A549 (cell line): ENCODE data around the gene NELFCD. TPM values are rescaled to one million over a fixed set of nuclear protein-coding genes. Genes with fewer than 3 reads are reported as not detected.

Experiments
- ATAC-seq, 2 experiments: fragments of 200-7000 bp in 1 of 2; fragments of >200 bp in 1 of 2; cut with Nextera tagmentation in 1 of 2; cut with Tn5 transposase in 1 of 2; 3 replicates each; pipeline versions ENCODE4 v1.8.0 to v1.9.1; 2018 to 2020; ENCODE audit warnings: mild to moderate bottlenecking in 1 of 2, moderate library complexity in 1 of 2
- CTCF ChIA-PET: fragments of 300-600 bp; sonication (Branson Sonifier 250); formaldehyde crosslinking; extraction: SDS; loops from one replicate; lab custom pipeline; 2021; ENCODE audit warnings: antibody characterized with exemption, inconsistent platforms; lab: Yijun Ruan, JAX
- POLR2A ChIA-PET: fragments of 350-600 bp; formaldehyde crosslinking; extraction: SDS; loops from one replicate; lab custom pipeline; 2021; ENCODE audit warnings: antibody characterized with exemption, inconsistent platforms; lab: Yijun Ruan, JAX
- DNase-seq, 2 experiments: peaks; one replicate each; pipeline versions ENCODE4 v3.0.0 to v3.0.0-alpha.2; 2011 to 2016; ENCODE audit warnings: low read depth in 1 of 2, low spot score in 1 of 2
- FAIRE-seq: peaks from 2 replicates; lab custom pipeline; 2011; peaks lifted over from hg19 to GRCh38; lab: Jason Lieb, UNC
- H3K27ac ChIP-seq, 2 experiments: fragments of >200 bp; sonication (Bioruptor Twin); formaldehyde crosslinking; 3 replicates each; pipeline ENCODE4 v1.5.1; 2016 to 2017
- H3K4me1 ChIP-seq: fragments of >200 bp; sonication (Bioruptor Twin); formaldehyde crosslinking; 3 replicates; pipeline ENCODE4 v1.6.1; 2016
- H3K4me2 ChIP-seq: fragments of >200 bp; sonication (Bioruptor Twin); formaldehyde crosslinking; 3 replicates; pipeline ENCODE4 v1.6.1; 2016
- H3K4me3 ChIP-seq: fragments of >200 bp; sonication (Bioruptor Twin); formaldehyde crosslinking; 3 replicates; pipeline ENCODE4 v1.5.1; 2016
- H3K9me3 ChIP-seq: fragments of >200 bp; sonication (Bioruptor Twin); formaldehyde crosslinking; 3 replicates; pipeline ENCODE4 v1.6.1; 2016
- CBX8 ChIP-seq: fragments of 200-600 bp; sonication (generic); IDR thresholded peaks from 2 replicates; pipeline ENCODE4 v1.6.1; 2016
- CEBPB ChIP-seq, 2 experiments: fragments of >200 bp in 1 of 2; sonication (Bioruptor Twin) in 1 of 2; formaldehyde crosslinking in 1 of 2; IDR thresholded peaks; 2 replicates each; pipeline ENCODE4 v1.6.1; 2012 to 2016
- E2F6 ChIP-seq: IDR thresholded peaks from 2 replicates; pipeline ENCODE4 v1.6.1; 2012; ENCODE audit warnings: low read depth, borderline replicate concordance
- EHF ChIP-seq: fragments of 250-450 bp; sonication (Bioruptor Pico); IDR thresholded peaks from 2 replicates; pipeline ENCODE4 v1.5.0; 2020; ENCODE audit warnings: mild to moderate bottlenecking
- ELK1 ChIP-seq: fragments of 150-350 bp; IDR thresholded peaks from 2 replicates; pipeline ENCODE4 v1.6.1; 2014; ENCODE audit warnings: low read depth, mild to moderate bottlenecking, low read length
- FOSB ChIP-seq: fragments of 250-450 bp; sonication (Bioruptor Pico); IDR thresholded peaks from 2 replicates; pipeline ENCODE4 v1.5.0; 2020; ENCODE audit warnings: mild to moderate bottlenecking, moderate library complexity
- GATA3 ChIP-seq: IDR thresholded peaks from 2 replicates; pipeline ENCODE4 v1.6.1; 2012; ENCODE audit warnings: borderline replicate concordance
- HES2 ChIP-seq: fragments of >200 bp; sonication (Bioruptor Twin); formaldehyde crosslinking; IDR thresholded peaks from 2 replicates; pipeline ENCODE4 v1.6.1; 2016
- JUNB ChIP-seq: fragments of >200 bp; sonication (Bioruptor Twin); formaldehyde crosslinking; IDR thresholded peaks from 2 replicates; pipeline ENCODE4 v1.6.1; 2016
- MYC ChIP-seq: IDR thresholded peaks from 2 replicates; pipeline ENCODE4 v1.6.1; 2012; ENCODE audit warnings: mild to moderate bottlenecking, inconsistent platforms, low read length, improper control_type of control experiment, borderline replicate concordance
- NPAS2 ChIP-seq: fragments of 250-450 bp; sonication (Bioruptor Pico); IDR thresholded peaks from 2 replicates; pipeline ENCODE4 v1.8.0; 2022; ENCODE audit warnings: mild to moderate bottlenecking, moderate library complexity, borderline replicate concordance
- PHF8 ChIP-seq: fragments of 200-600 bp; sonication (generic); IDR thresholded peaks from 2 replicates; pipeline ENCODE4 v1.6.1; 2016; ENCODE audit warnings: low read depth, mild to moderate bottlenecking, antibody characterized with exemption, moderate library complexity, borderline replicate concordance
- RAD21 ChIP-seq, 2 experiments: fragments of >200 bp in 1 of 2; sonication (Bioruptor Twin) in 1 of 2; formaldehyde crosslinking in 1 of 2; IDR thresholded peaks in 1 of 2; conservative IDR thresholded peaks in 1 of 2; 2 replicates in 1 of 2; 3 replicates in 1 of 2; pipeline ENCODE4 v1.6.1; 2012 to 2018; ENCODE audit warnings: inconsistent platforms in 1 of 2
- SMC3 ChIP-seq: fragments of >200 bp; sonication (Bioruptor Twin); formaldehyde crosslinking; IDR thresholded peaks from 3 replicates; pipeline ENCODE4 v1.6.1; 2018; ENCODE audit warnings: inconsistent platforms
- USF2 ChIP-seq: fragments of 450-650 bp; IDR thresholded peaks from 2 replicates; pipeline ENCODE4 v1.6.1; 2014; ENCODE audit warnings: antibody characterized with exemption
- ZNF302 ChIP-seq: fragments of 250-450 bp; sonication (Bioruptor Pico); IDR thresholded peaks from 2 replicates; pipeline ENCODE4 v1.9.0; 2021; ENCODE audit warnings: inconsistent platforms, mild to moderate bottlenecking, moderate library complexity
- ZSCAN20 ChIP-seq: fragments of 250-450 bp; sonication (Bioruptor Pico); IDR thresholded peaks from 2 replicates; pipeline ENCODE4 v1.8.0; 2022; ENCODE audit warnings: mild to moderate bottlenecking, moderate library complexity
- WGBS: methylation state at CpG from one replicate; pipeline ENCODE4 v1.1.6; 2017; ENCODE audit errors: missing lambda C conversion rate; 5-methylcytosine and 5-hydroxymethylcytosine counted together
- polyA plus RNA-seq, 4 experiments: library from polyadenylated mRNA; depleted of rRNA in 3 of 4; stranded (reverse); fragments of >200 nt; fragmentation: RNase III in 1 of 4; extraction: RNeasy Plus Mini Kit Qiagen cat#74134 plus additional on column Dnase treatment in 1 of 4; gene quantifications; 2 replicates in 3 of 4; 3 replicates in 1 of 4; pipeline ENCODE4 v1.2.3, GENCODE V29; 2011 to 2017

NELFCD gene
- polyA plus RNA-seq, 2 of the 4 experiments (the other 2 are of a cell fraction) = 58.8 to 74.0 TPM

- FAIRE-seq (no peak), DNase-seq (no peak), ATAC-seq (no peak)
- TF ChIP-seq E2F6 (no peak), MYC (no peak), SMC3 (no peak), PHF8 (no peak), NPAS2 (CRISPR knock-in tag) (no peak), GATA3 (no peak), CEBPB (IDR thresholded peaks at IDR 0.05) (no peak)
- Histone ChIP-seq H3K9me3 (peaks cover 18% of the 10 kb centered on the region), H3K4me3 (no peak overlapping the region), H3K4me1 (no peaks in the 10 kb centered on the region), H3K27ac (no peak overlapping the region), H3K4me2 (no peak overlapping the region)
- ChIA-PET POLR2A (no interaction called here), CTCF (no interaction called here)
- WGBS = 1% methylated on average over 2 of the region's 2 CpGs
Measured at GRCh38 chr20:58969439-58969838, 11.6 kb upstream of the NELFCD start.

GRCh38 chr20:58970146-58970545 lies 10.9 kb upstream of the NELFCD start:
- FAIRE-seq = no peak
- H3K27ac ChIP-seq = no peak overlapping the region
- POLR2A ChIA-PET = no interaction called here
- no peak overlapping the region for H3K4me2 ChIP-seq
- DNase-seq = no peak
- no peak for TF ChIP-seq MYC
- no peaks in the 10 kb centered on the region for H3K4me1 ChIP-seq
- H3K9me3 ChIP-seq = peaks cover 17% of the 10 kb centered on the region
- WGBS = 17% methylated on average over 1 of the region's 1 CpG
- H3K4me3 ChIP-seq = no peak overlapping the region
- CTCF ChIA-PET = no interaction called here
- ATAC-seq = no peak

- no peak overlapping the region for H3K27ac ChIP-seq
- DNase-seq (no peak), ATAC-seq (no peak), FAIRE-seq (no peak)
- 54% methylated on average over 6 of the region's 6 CpGs for WGBS
- POLR2A ChIA-PET = no interaction called here
- peaks cover 17% of the 10 kb centered on the region for H3K9me3 ChIP-seq
- H3K4me1 ChIP-seq = no peaks in the 10 kb centered on the region
- CTCF ChIA-PET = interaction anchor here (0.6 to 1.3 kb wide), 2 partner anchors 23 to 116 kb away, joined by 3 read pairs; no protein-coding TSS in a partner anchor
- TF ChIP-seq ZNF302 (CRISPR knock-in tag) = no peak
- no peak for TF ChIP-seq CEBPB (IDR thresholded peaks at IDR 0.05)
- no peak for TF ChIP-seq EHF (CRISPR knock-in tag)
- no peak for TF ChIP-seq USF2
- no peak overlapping the region for H3K4me2 ChIP-seq
- H3K4me3 ChIP-seq = no peak overlapping the region
Measured at GRCh38 chr20:58971429-58971828, 9.6 kb upstream of the NELFCD start.

- FAIRE-seq (no peak), ATAC-seq (no peak; a peak in 1 of 6 replicates), DNase-seq (no peak)
- H3K4me1 ChIP-seq = no peaks in the 10 kb centered on the region
- no peak overlapping the region for H3K4me2 ChIP-seq
- POLR2A ChIA-PET = interaction anchor here (0.6 kb wide), 1 partner anchor 10 kb away, joined by 7 read pairs; no protein-coding TSS in a partner anchor
- H3K4me3 ChIP-seq = no peak overlapping the region
- no peak for TF ChIP-seq CBX8
- TF ChIP-seq ZSCAN20 (CRISPR knock-in tag) = no peak
- no peak overlapping the region for H3K27ac ChIP-seq
- CTCF ChIA-PET = interaction anchor here (0.6 to 0.7 kb wide), 2 partner anchors 399 to 773 kb away, joined by 3 read pairs; no protein-coding TSS in a partner anchor
- peaks cover 17% of the 10 kb centered on the region for H3K9me3 ChIP-seq
- WGBS = 62% methylated on average over 4 of the region's 4 CpGs
Measured at GRCh38 chr20:58973179-58973578, 7.9 kb upstream of the NELFCD start.

GRCh38 chr20:58973866-58974265 lies 7.2 kb upstream of the NELFCD start:
- POLR2A ChIA-PET = interaction anchor here (0.6 kb wide), 1 partner anchor 9 kb away, joined by 7 read pairs; no protein-coding TSS in a partner anchor
- CTCF ChIA-PET = interaction anchor here (0.7 kb wide), 1 partner anchor 398 kb away, joined by 3 read pairs; no protein-coding TSS in a partner anchor
- H3K4me2 ChIP-seq = no peak overlapping the region
- no peak overlapping the region for H3K27ac ChIP-seq
- DNase-seq (no peak), ATAC-seq (no peak), FAIRE-seq (no peak)
- peaks cover 16% of the 10 kb centered on the region for H3K9me3 ChIP-seq
- H3K4me3 ChIP-seq = no peak overlapping the region
- 60% methylated on average over 3 of the region's 3 CpGs for WGBS
- no peaks in the 10 kb centered on the region for H3K4me1 ChIP-seq
- TF ChIP-seq PHF8 = no peak
- TF ChIP-seq HES2 = no peak
- no peak for TF ChIP-seq JUNB
- TF ChIP-seq E2F6 = no peak
- no peak for TF ChIP-seq FOSB (CRISPR knock-in tag)
- no peak for TF ChIP-seq RAD21 (conservative IDR thresholded peaks at IDR 0.05 in 1 of 2, IDR thresholded peaks at IDR 0.05 in 1 of 2)
- no peak for TF ChIP-seq ELK1
